NCI-H146 (cell line): ENCODE results near the gene HDLBP.

Source experiments
- DNase-seq: peaks from one replicate; lab custom pipeline; 2025; lab: John Stamatoyannopoulos, UW

HDLBP gene

GRCh38 chr2:241191081-241191480 is 124.4 kb downstream of the HDLBP start:
- DNase-seq = peak; percentile 77

GRCh38 chr2:241190291-241190981 is 125.0 kb downstream of the HDLBP start:
- no peak for DNase-seq

GRCh38 chr2:241189856-241190201 is 125.6 kb downstream of the HDLBP start:
- DNase-seq = no peak

- DNase-seq = no peak
These were observed 126.2 kb downstream of the HDLBP start for GRCh38 chr2:241189093-241189855.

GRCh38 chr2:241188361-241189092 is 126.9 kb downstream of the HDLBP start, which contains the start of gene ANO7:
Gene ANO7, plus strand, starts transcription at chr2:241188677. Its CDS starts 1,387 bp downstream, at chr2:241190064.
- DNase-seq = no peak

GRCh38 chr2:241187918-241188234 is 127.6 kb downstream of the HDLBP start:
- no peak for DNase-seq

GRCh38 chr2:241187101-241187917 is 128.2 kb downstream of the HDLBP start:
- no peak for DNase-seq

- DNase-seq = no peak
These were observed 129.5 kb downstream of the HDLBP start for GRCh38 chr2:241185961-241186360.

GRCh38 chr2:241184901-241185300 is 130.6 kb downstream of the HDLBP start:
- no peak for DNase-seq

- no peak for DNase-seq
These were observed 132.3 kb downstream of the HDLBP start for GRCh38 chr2:241183221-241183620.

GRCh38 chr2:241182531-241183133 is 132.8 kb downstream of the HDLBP start:
- no peak for DNase-seq

- DNase-seq = no peak
These were observed 133.3 kb downstream of the HDLBP start for GRCh38 chr2:241182126-241182525.

GRCh38 chr2:241180495-241180894 is 135.0 kb downstream of the HDLBP start:
- no peak for DNase-seq

GRCh38 chr2:241179899-241180298 is 135.6 kb downstream of the HDLBP start:
- DNase-seq = no peak

- no peak for DNase-seq
These were observed 136.5 kb downstream of the HDLBP start for GRCh38 chr2:241178961-241179360.

- no peak for DNase-seq
These were observed 137.7 kb downstream of the HDLBP start for GRCh38 chr2:241177526-241178334.
